ENCODE results near the gene FRMPD2. TPM values are rescaled to one million over a fixed set of nuclear protein-coding genes. Genes with fewer than 3 reads are reported as not detected.

Gene FRMPD2
- total RNA-seq, 1 donor from 2014 or later, result 1.6 TPM

DNA sequence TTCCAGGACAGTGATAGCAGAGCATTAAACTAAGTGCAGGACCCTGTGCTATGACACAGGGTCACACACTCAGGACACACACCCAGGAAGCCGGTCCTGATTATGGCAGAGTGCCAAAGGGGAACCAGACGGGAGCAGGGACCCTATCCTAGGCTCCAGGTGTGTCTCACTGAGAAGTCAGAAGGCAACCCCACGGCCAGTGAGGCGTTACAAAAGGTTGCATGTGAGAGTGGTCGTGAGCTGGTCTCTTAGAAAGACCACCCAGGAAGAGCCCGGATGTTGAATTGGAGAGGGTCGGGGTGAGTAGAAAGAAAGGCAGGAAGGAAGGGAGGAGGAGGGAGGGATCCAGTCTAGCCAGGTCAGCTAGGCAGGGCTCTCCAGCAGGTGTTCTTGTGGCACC is 31.0 kb downstream of the FRMPD2 start:
- no peak for DNase-seq
- Mint-ChIP-seq H3K4me3 (ENCODE audit: unreplicated experiment) (no peak overlapping the region), H3K4me1 (ENCODE audit: low read depth, unreplicated experiment) (peaks cover 23% of the 10 kb centered on the region), H3K27me3 (ENCODE audit: unreplicated experiment) (peaks cover 2% of the 10 kb centered on the region), H3K27ac (ENCODE audit: unreplicated experiment) (no peak overlapping the region), H3K36me3 (ENCODE audit: unreplicated experiment) (no peaks in the 10 kb centered on the region), H3K9me3 (ENCODE audit: unreplicated experiment) (peaks cover 2% of the 10 kb centered on the region)
- TF ChIP-seq, protein P1, sequence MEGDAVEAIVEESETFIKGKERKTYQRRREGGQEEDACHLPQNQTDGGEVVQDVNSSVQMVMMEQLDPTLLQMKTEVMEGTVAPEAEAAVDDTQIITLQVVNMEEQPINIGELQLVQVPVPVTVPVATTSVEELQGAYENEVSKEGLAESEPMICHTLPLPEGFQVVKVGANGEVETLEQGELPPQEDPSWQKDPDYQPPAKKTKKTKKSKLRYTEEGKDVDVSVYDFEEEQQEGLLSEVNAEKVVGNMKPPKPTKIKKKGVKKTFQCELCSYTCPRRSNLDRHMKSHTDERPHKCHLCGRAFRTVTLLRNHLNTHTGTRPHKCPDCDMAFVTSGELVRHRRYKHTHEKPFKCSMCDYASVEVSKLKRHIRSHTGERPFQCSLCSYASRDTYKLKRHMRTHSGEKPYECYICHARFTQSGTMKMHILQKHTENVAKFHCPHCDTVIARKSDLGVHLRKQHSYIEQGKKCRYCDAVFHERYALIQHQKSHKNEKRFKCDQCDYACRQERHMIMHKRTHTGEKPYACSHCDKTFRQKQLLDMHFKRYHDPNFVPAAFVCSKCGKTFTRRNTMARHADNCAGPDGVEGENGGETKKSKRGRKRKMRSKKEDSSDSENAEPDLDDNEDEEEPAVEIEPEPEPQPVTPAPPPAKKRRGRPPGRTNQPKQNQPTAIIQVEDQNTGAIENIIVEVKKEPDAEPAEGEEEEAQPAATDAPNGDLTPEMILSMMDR (IDR thresholded peaks at IDR 0.05; ENCODE audit: partially characterized antibody, unreplicated experiment), result no peak

DNA sequence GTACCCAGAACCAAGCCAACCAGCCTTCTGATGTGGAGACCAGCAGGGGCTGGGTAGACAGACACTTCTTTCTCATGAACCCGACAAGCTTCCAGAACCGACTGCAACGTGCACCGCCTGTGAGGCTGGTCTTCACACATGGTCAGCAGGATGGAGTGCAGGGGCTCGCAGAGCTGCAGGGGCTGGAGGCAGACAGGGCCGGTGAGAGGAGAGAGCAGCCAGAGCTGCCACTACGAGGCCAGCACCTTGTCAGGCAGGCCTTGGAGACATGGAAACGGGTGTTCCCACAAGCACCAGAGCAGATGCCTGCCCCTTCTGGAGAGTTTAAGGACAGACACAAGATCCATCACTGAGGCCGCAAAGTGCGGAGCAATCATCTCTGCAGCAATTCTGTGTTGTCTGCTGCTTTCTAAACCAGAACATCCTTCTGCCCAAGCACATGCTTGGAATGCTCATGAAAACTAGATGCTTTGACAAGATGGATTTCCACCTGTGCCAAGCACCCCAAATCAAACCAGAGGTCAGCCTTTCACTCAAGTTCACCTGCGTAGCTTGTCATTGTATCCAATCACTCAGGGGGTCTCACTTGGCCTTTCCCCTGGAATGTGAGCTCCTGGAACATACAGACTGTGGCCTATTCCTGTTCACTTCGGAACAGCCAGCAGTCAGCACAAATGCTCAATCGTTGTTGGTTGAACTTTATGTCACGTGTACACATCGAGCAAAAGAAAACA is 32.2 kb downstream of the FRMPD2 start:
- Mint-ChIP-seq H3K36me3 (ENCODE audit: unreplicated experiment) (no peaks in the 10 kb centered on the region), H3K4me3 (ENCODE audit: unreplicated experiment) (no peak overlapping the region), H3K27me3 (ENCODE audit: unreplicated experiment) (peaks cover 2% of the 10 kb centered on the region), H3K27ac (ENCODE audit: unreplicated experiment) (no peak overlapping the region), H3K9me3 (ENCODE audit: unreplicated experiment) (peaks cover 2% of the 10 kb centered on the region), H3K4me1 (ENCODE audit: low read depth, unreplicated experiment) (peaks cover 23% of the 10 kb centered on the region)
- TF ChIP-seq, protein P1 (IDR thresholded peaks at IDR 0.05; ENCODE audit: partially characterized antibody, unreplicated experiment), result no peak
- DNase-seq, result no peak

DNA sequence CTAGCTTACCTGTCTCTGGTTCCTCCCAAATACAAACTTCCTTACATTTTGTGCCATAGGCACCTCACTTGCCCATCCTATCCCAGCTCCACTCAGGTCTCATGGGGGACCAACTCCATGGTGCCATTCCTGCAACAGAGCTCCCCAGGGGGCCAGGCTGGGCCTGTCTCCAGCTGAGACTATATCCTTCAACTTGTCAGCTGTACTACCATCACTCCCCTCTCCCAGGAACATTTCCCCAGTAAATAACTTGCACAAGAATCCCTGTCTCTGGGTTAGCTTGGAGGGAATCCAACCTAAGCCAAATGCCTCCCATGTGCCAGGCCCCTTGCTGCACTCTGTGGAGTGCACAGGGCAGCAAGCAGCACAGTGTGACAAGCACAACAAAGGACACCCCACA is 33.2 kb downstream of the FRMPD2 start:
- no peak for DNase-seq
- Mint-ChIP-seq H3K9me3 (ENCODE audit: unreplicated experiment) (peaks cover 2% of the 10 kb centered on the region), H3K36me3 (ENCODE audit: unreplicated experiment) (no peaks in the 10 kb centered on the region), H3K4me3 (ENCODE audit: unreplicated experiment) (no peak overlapping the region), H3K27me3 (ENCODE audit: unreplicated experiment) (peaks cover 2% of the 10 kb centered on the region), H3K27ac (ENCODE audit: unreplicated experiment) (no peak overlapping the region), H3K4me1 (ENCODE audit: low read depth, unreplicated experiment) (peaks cover 24% of the 10 kb centered on the region)
- TF ChIP-seq, protein P1 (IDR thresholded peaks at IDR 0.05; ENCODE audit: partially characterized antibody, unreplicated experiment), result no peak

DNA sequence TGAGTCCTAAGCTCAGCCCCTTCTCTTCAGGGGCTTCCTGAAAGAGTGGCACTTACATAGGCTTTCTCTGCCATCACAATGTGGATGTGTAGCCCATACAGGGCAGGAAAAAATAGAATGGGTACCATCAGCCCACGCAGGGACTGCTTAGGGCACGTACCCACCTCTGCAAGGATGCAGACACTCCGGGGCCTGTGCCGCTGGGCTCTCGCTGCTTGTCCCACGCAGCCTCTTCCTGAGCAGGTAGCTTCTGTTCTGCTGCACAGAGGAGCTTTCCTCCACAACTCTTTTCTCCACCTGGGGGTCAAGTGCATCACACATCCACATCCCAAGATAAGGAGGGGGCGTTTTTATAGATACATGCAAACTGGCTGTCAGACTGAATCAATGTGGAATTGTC is 34.3 kb downstream of the FRMPD2 start:
- H3K36me3 Mint-ChIP-seq (ENCODE audit: unreplicated experiment), result no peaks in the 10 kb centered on the region
- no peak overlapping the region for H3K4me3 Mint-ChIP-seq (ENCODE audit: unreplicated experiment)
- no peak overlapping the region for H3K27ac Mint-ChIP-seq (ENCODE audit: unreplicated experiment)
- peaks cover 7% of the 10 kb centered on the region for H3K27me3 Mint-ChIP-seq (ENCODE audit: unreplicated experiment)
- peaks cover 2% of the 10 kb centered on the region for H3K9me3 Mint-ChIP-seq (ENCODE audit: unreplicated experiment)
- peaks cover 29% of the 10 kb centered on the region for H3K4me1 Mint-ChIP-seq (ENCODE audit: low read depth, unreplicated experiment)
- TF ChIP-seq, protein P1 (IDR thresholded peaks at IDR 0.05; ENCODE audit: partially characterized antibody, unreplicated experiment), result no peak
- no peak for DNase-seq

DNA sequence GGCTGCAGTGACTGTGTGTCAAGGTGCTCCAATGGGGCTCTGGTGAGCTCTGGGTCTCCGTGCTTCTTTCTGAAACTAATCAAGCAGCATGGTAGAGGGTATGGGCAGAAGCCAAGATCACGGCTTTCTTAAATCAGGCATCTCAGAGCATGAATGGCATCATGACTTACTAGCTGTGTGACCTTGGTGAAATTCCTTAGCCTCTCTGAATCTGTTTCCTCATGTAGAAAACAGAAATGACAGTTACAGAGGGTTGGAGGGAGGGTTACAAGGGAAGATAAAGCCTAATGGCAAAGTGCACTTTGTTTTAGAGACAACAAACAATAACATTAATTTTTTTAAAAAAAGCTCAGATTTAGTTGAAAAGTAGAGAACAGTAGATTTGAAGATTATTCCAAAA is 34.9 kb downstream of the FRMPD2 start:
- TF ChIP-seq, protein P1 (IDR thresholded peaks at IDR 0.05; ENCODE audit: partially characterized antibody, unreplicated experiment), result no peak
- Mint-ChIP-seq H3K27ac (ENCODE audit: unreplicated experiment) (no peak overlapping the region), H3K4me1 (ENCODE audit: low read depth, unreplicated experiment) (peaks cover 29% of the 10 kb centered on the region), H3K9me3 (ENCODE audit: unreplicated experiment) (peaks cover 2% of the 10 kb centered on the region), H3K36me3 (ENCODE audit: unreplicated experiment) (no peaks in the 10 kb centered on the region), H3K4me3 (ENCODE audit: unreplicated experiment) (no peak overlapping the region), H3K27me3 (ENCODE audit: unreplicated experiment) (peaks cover 7% of the 10 kb centered on the region)
- DNase-seq, result no peak

All from glutamatergic neuron (in vitro differentiated cells).